Endodermal cell (in vitro differentiated cells): ENCODE measurements around the gene STK25. TPM values are rescaled to one million over a fixed set of nuclear protein-coding genes. Genes with fewer than 3 reads are reported as not detected.

ENCODE experiments used
- DNase-seq: peaks from one replicate; pipeline ENCODE4 v3.0.0-alpha.2; 2017
- H3K27ac ChIP-seq: 2 replicates; pipeline ENCODE4 v1.5.1; 2013; ENCODE audit warnings: mild to moderate bottlenecking, low read depth, low read length, moderate library complexity
- H3K27me3 ChIP-seq: 2 replicates; pipeline ENCODE4 v1.6.1; 2013; ENCODE audit warnings: mild to moderate bottlenecking, low read length, moderate library complexity; ENCODE audit not compliant: insufficient read depth, control insufficient read depth, poor library complexity, severe bottlenecking
- H3K36me3 ChIP-seq: 2 replicates; pipeline ENCODE4 v1.7.0; 2013; ENCODE audit warnings: mild to moderate bottlenecking, low read length, moderate library complexity; ENCODE audit not compliant: control insufficient read depth, insufficient read depth
- H3K4me1 ChIP-seq: one replicate; pipeline ENCODE4 v1.7.0; 2013; ENCODE audit warnings: low read length; ENCODE audit not compliant: control insufficient read depth, insufficient read depth
- H3K4me3 ChIP-seq: 2 replicates; pipeline ENCODE4 v1.5.1; 2013; ENCODE audit warnings: mild to moderate bottlenecking, low read length, moderate library complexity
- H3K9ac ChIP-seq: 2 replicates; pipeline ENCODE4 v1.6.1; 2013; ENCODE audit warnings: mild to moderate bottlenecking, low read length, moderate library complexity; ENCODE audit not compliant: poor library complexity, severe bottlenecking; ENCODE audit errors: extremely low read depth
- H3K9me3 ChIP-seq: 2 replicates; pipeline ENCODE4 v1.6.1; 2013; ENCODE audit warnings: mild to moderate bottlenecking, low read length, moderate library complexity; ENCODE audit not compliant: control insufficient read depth
- H3K27ac Mint-ChIP-seq: 2 replicates; pipeline ENCODE4 v1.8.0; 2020; ENCODE audit warnings: mixed read lengths
- H3K27me3 Mint-ChIP-seq: 2 replicates; pipeline ENCODE4 v1.8.0; 2021; ENCODE audit warnings: mild to moderate bottlenecking, mixed read lengths; ENCODE audit not compliant: insufficient read depth
- H3K36me3 Mint-ChIP-seq: 2 replicates; pipeline ENCODE4 v1.8.0; 2020; ENCODE audit warnings: low read depth, mixed read lengths
- H3K4me1 Mint-ChIP-seq: 2 replicates; pipeline ENCODE4 v1.8.0; 2020; ENCODE audit warnings: mixed read lengths
- H3K4me3 Mint-ChIP-seq: 2 replicates; pipeline ENCODE4 v1.8.0; 2020; ENCODE audit warnings: mild to moderate bottlenecking, moderate library complexity, mixed read lengths
- H3K9me3 Mint-ChIP-seq: 2 replicates; pipeline ENCODE4 v1.8.0; 2020; ENCODE audit warnings: mild to moderate bottlenecking, mixed read lengths
- CTCF ChIP-seq: fragments of 200-600 bp; sonication (generic); conservative IDR thresholded peaks from 2 replicates; pipeline ENCODE4 v1.5.0; 2021; ENCODE audit warnings: antibody characterized with exemption, mild to moderate bottlenecking
- WGBS, 2 experiments: methylation state at CpG; one replicate each; pipeline versions ENCODE4 v1.1.5 to v1.1.7; 2013; ENCODE audit warnings: missing lambda C conversion rate in 2 of 2, mixed read lengths in 1 of 2; ENCODE audit not compliant: insufficient coverage in 1 of 2, insufficient read length in 1 of 2; 5-methylcytosine and 5-hydroxymethylcytosine counted together
- total RNA-seq, 2 donors: library from RNA; stranded (reverse); fragmentation: NEBNext Ultra II Directional in 1 of 2; extraction: Animal tissue kit (Norgen Biotek cat#: 25700) in 1 of 2; gene quantifications; 2 replicates in 1 of 2; 3 replicates in 1 of 2; pipeline ENCODE4 v1.2.1, GENCODE V29; 2021

STK25 gene
- total RNA-seq, 2 donors from 2014 or later: 226 to 252 TPM

- peaks cover 10% of the 10 kb centered on the region for H3K4me1 Mint-ChIP-seq
- 93 to 95% methylated on average over 3 to 7 of the region's 7 CpGs for WGBS, 2 experiments
- H3K4me3 ChIP-seq: no peak overlapping the region
- H3K36me3 Mint-ChIP-seq: peaks cover 18% of the 10 kb centered on the region
- TF ChIP-seq CTCF: no peak
- peaks cover 9% of the 10 kb centered on the region for H3K27me3 Mint-ChIP-seq
- no peak overlapping the region for H3K9ac ChIP-seq
- no peaks in the 10 kb centered on the region for H3K4me1 ChIP-seq
- H3K27ac ChIP-seq: no peak overlapping the region
- H3K27ac Mint-ChIP-seq: peak overlapping the region; percentile 68
- no peaks in the 10 kb centered on the region for H3K9me3 ChIP-seq
- no peaks in the 10 kb centered on the region for H3K9me3 Mint-ChIP-seq
- no peak for DNase-seq
- no peaks in the 10 kb centered on the region for H3K27me3 ChIP-seq
- peaks cover 24% of the 10 kb centered on the region for H3K36me3 ChIP-seq
- no peak overlapping the region for H3K4me3 Mint-ChIP-seq
Measured at GRCh38 chr2:241505781-241506201, 2.6 kb downstream of the STK25 start.

GRCh38 chr2:241505086-241505780, 3.2 kb downstream of the STK25 start:
- Mint-ChIP-seq H3K27ac (peak overlapping the region; percentile 68), H3K27me3 (peaks cover 9% of the 10 kb centered on the region), H3K36me3 (peaks cover 23% of the 10 kb centered on the region), H3K4me3 (no peak overlapping the region), H3K4me1 (peaks cover 10% of the 10 kb centered on the region), H3K9me3 (no peaks in the 10 kb centered on the region)
- Histone ChIP-seq H3K27ac (no peak overlapping the region), H3K4me3 (no peak overlapping the region), H3K27me3 (no peaks in the 10 kb centered on the region), H3K4me1 (no peaks in the 10 kb centered on the region), H3K9me3 (no peaks in the 10 kb centered on the region), H3K36me3 (peaks cover 29% of the 10 kb centered on the region), H3K9ac (no peak overlapping the region)
- DNase-seq: no peak
- WGBS, 2 experiments: 92 to 93% methylated on average over 12 to 15 of the region's 15 CpGs
- TF ChIP-seq CTCF: no peak

- Mint-ChIP-seq H3K27me3 (no peaks in the 10 kb centered on the region), H3K9me3 (no peaks in the 10 kb centered on the region), H3K27ac (no peak overlapping the region), H3K4me1 (peaks cover 12% of the 10 kb centered on the region), H3K4me3 (no peak overlapping the region), H3K36me3 (peaks cover 36% of the 10 kb centered on the region)
- no peak overlapping the region for H3K4me3 ChIP-seq
- H3K4me1 ChIP-seq: no peaks in the 10 kb centered on the region
- no peak overlapping the region for H3K27ac ChIP-seq
- H3K27me3 ChIP-seq: no peaks in the 10 kb centered on the region
- no peak for TF ChIP-seq CTCF
- 93 to 95% methylated on average over 10 to 12 of the region's 12 CpGs for WGBS, 2 experiments
- peaks cover 31% of the 10 kb centered on the region for H3K36me3 ChIP-seq
- H3K9me3 ChIP-seq: no peaks in the 10 kb centered on the region
- no peak overlapping the region for H3K9ac ChIP-seq
- no peak for DNase-seq
Measured at GRCh38 chr2:241503776-241504392, 4.5 kb downstream of the STK25 start.
